Trophoblast cell (in vitro differentiated cells and primary cell): ENCODE data around the gene ATP6V0D1.

Experiments used
- DNase-seq, 2 donors: peaks; one replicate each; pipeline ENCODE4 v3.0.0-alpha.2; 2016
- H2AFZ ChIP-seq: 2 replicates; pipeline ENCODE4 v1.6.1; 2013; ENCODE audit warnings: low read length, moderate library complexity, mild to moderate bottlenecking; ENCODE audit not compliant: insufficient read depth, poor library complexity
- H2AK5ac ChIP-seq: 2 replicates; pipeline ENCODE4 v1.6.1; 2013; ENCODE audit warnings: mild to moderate bottlenecking, low read length
- H2BK120ac ChIP-seq: 2 replicates; pipeline ENCODE4 v1.6.1; 2013; ENCODE audit warnings: low read length, mild to moderate bottlenecking, moderate library complexity; ENCODE audit not compliant: insufficient read depth, poor library complexity
- H2BK12ac ChIP-seq: 2 replicates; pipeline ENCODE4 v1.6.1; 2013; ENCODE audit warnings: mild to moderate bottlenecking, low read length, moderate library complexity
- H2BK5ac ChIP-seq: 2 replicates; pipeline ENCODE4 v1.6.1; 2013; ENCODE audit warnings: low read length, low read depth, moderate library complexity, mild to moderate bottlenecking; ENCODE audit not compliant: poor library complexity
- H3K14ac ChIP-seq: 2 replicates; pipeline ENCODE4 v1.6.1; 2013; ENCODE audit warnings: mild to moderate bottlenecking, low read length
- H3K18ac ChIP-seq: 2 replicates; pipeline ENCODE4 v1.6.1; 2013; ENCODE audit warnings: mild to moderate bottlenecking, low read length
- H3K23ac ChIP-seq: 2 replicates; pipeline ENCODE4 v1.6.1; 2013; ENCODE audit warnings: low read length
- H3K27ac ChIP-seq: 2 replicates; pipeline ENCODE4 v1.5.1; 2013; ENCODE audit warnings: low read depth, mild to moderate bottlenecking, inconsistent platforms, low read length, moderate library complexity
- H3K27me3 ChIP-seq: 2 replicates; pipeline ENCODE4 v1.6.1; 2013; ENCODE audit warnings: inconsistent platforms, mild to moderate bottlenecking, low read length, moderate library complexity; ENCODE audit not compliant: insufficient read depth
- H3K36me3 ChIP-seq, 2 experiments: 1 replicate in 1 of 2; 2 replicates in 1 of 2; pipeline ENCODE4 v1.6.1; 2013; ENCODE audit warnings: low read length in 2 of 2, mild to moderate bottlenecking in 2 of 2, moderate library complexity in 1 of 2; ENCODE audit not compliant: insufficient read depth in 2 of 2, control insufficient read depth in 1 of 2
- H3K4ac ChIP-seq: 2 replicates; pipeline ENCODE4 v1.6.1; 2013; ENCODE audit warnings: low read depth, mild to moderate bottlenecking, low read length, moderate library complexity
- H3K4me1 ChIP-seq, 2 experiments: 1 replicate in 1 of 2; 2 replicates in 1 of 2; pipeline ENCODE4 v1.6.1; 2013; ENCODE audit warnings: low read length in 2 of 2, mild to moderate bottlenecking in 2 of 2, moderate library complexity in 1 of 2; ENCODE audit not compliant: insufficient read depth in 2 of 2, control insufficient read depth in 1 of 2
- H3K4me2 ChIP-seq: 2 replicates; pipeline ENCODE4 v1.6.1; 2013; ENCODE audit warnings: inconsistent platforms, mild to moderate bottlenecking, low read length, moderate library complexity
- H3K4me3 ChIP-seq: 2 replicates; pipeline ENCODE4 v1.5.1; 2013; ENCODE audit warnings: mild to moderate bottlenecking, low read depth, low read length, inconsistent platforms
- H3K79me1 ChIP-seq: one replicate; pipeline ENCODE4 v1.6.1; 2013; ENCODE audit warnings: low read length
- H3K79me2 ChIP-seq: 2 replicates; pipeline ENCODE4 v1.6.1; 2013; ENCODE audit warnings: low read length, mild to moderate bottlenecking; ENCODE audit not compliant: control insufficient read depth, insufficient read depth, poor library complexity
- H3K9ac ChIP-seq: 2 replicates; pipeline ENCODE4 v1.6.1; 2013; ENCODE audit warnings: mild to moderate bottlenecking, low read length
- H3K9me3 ChIP-seq: 2 replicates; pipeline ENCODE4 v1.6.1; 2013; ENCODE audit warnings: low read depth, mild to moderate bottlenecking, control low read depth, inconsistent platforms, low read length; ENCODE audit not compliant: insufficient read depth
- H4K12ac ChIP-seq: 2 replicates; pipeline ENCODE4 v1.6.1; 2013; ENCODE audit warnings: low read depth, mild to moderate bottlenecking, low read length, moderate library complexity
- H4K8ac ChIP-seq: 2 replicates; pipeline ENCODE4 v1.6.1; 2013; ENCODE audit warnings: low read depth, mild to moderate bottlenecking, low read length, moderate library complexity
- H4K91ac ChIP-seq: one replicate; pipeline ENCODE4 v1.6.1; 2013; ENCODE audit warnings: low read depth, mild to moderate bottlenecking, low read length, moderate library complexity
- WGBS: extraction: QIAGEN DNeasy Blood & Tissue Kit; methylation state at CpG from one replicate; pipeline ENCODE4 v1.1.7; 2013; ENCODE audit warnings: missing lambda C conversion rate; ENCODE audit not compliant: insufficient read length, insufficient coverage; ENCODE audit errors: extremely low coverage; 5-methylcytosine and 5-hydroxymethylcytosine counted together

The ATP6V0D1 gene

DNA sequence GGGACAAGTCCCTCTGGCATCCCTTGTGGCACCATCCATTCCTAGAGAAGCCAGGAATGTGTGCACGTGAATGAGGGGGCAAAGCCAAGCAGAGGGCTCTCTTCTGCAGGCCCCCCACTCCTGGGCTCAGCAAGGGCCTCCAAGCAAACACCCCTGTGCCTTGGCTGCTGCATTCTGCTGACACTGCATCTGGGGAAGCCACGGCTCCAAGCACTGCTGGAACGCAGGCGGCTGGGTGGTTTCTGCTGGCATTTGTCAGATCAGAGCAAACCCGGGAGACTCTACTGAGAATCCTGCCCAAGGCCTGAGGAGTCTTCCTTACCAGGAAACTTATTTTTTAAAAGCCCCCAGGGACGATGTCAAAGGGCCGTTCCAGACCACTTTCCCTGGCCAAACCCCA is 23.3 kb downstream of the ATP6V0D1 start:
- Histone ChIP-seq H3K9me3 (no peaks in the 10 kb centered on the region), H3K27ac (no peak overlapping the region), H2AFZ (no peak overlapping the region), H3K4me3 (no peak overlapping the region), H3K36me3 (peaks cover 26 to 30% of the 10 kb centered on the region in 2 experiments), H2BK12ac (no peak overlapping the region), H4K12ac (no peak overlapping the region), H3K14ac (no peak overlapping the region), H3K27me3 (no peaks in the 10 kb centered on the region), H2BK5ac (no peak overlapping the region), H3K18ac (no peak overlapping the region), H2AK5ac (no peak overlapping the region), H4K8ac (no peak overlapping the region), H2BK120ac (no peak overlapping the region), H3K4me2 (no peak overlapping the region), H3K4me1 (peaks cover 2 to 5% of the 10 kb centered on the region in 2 experiments), H3K23ac (no peak overlapping the region), H3K4ac (no peak overlapping the region), H3K79me1 (no peaks in the 10 kb centered on the region), H3K79me2 (no peaks in the 10 kb centered on the region), H3K9ac (no peak overlapping the region), H4K91ac (no peak overlapping the region)
- no CpG with 5 or more reads among the region's 7 CpGs for WGBS
- DNase-seq, result no peak

GRCh38 chr16:67456391-67457081 is 24.4 kb downstream of the ATP6V0D1 start:
- Histone ChIP-seq H4K91ac (no peak overlapping the region), H3K4me3 (no peak overlapping the region), H3K79me2 (no peaks in the 10 kb centered on the region), H3K23ac (no peak overlapping the region), H2BK12ac (no peak overlapping the region), H3K4me1 (peaks cover 2 to 5% of the 10 kb centered on the region in 2 experiments), H3K79me1 (no peaks in the 10 kb centered on the region), H2AK5ac (no peak overlapping the region), H3K9ac (no peak overlapping the region), H2AFZ (no peak overlapping the region), H2BK5ac (no peak overlapping the region), H3K4ac (no peak overlapping the region), H2BK120ac (no peak overlapping the region), H3K4me2 (no peak overlapping the region), H4K12ac (no peak overlapping the region), H3K27ac (no peak overlapping the region), H3K27me3 (no peaks in the 10 kb centered on the region), H3K9me3 (no peaks in the 10 kb centered on the region), H3K36me3 (peaks cover 29 to 35% of the 10 kb centered on the region in 2 experiments), H3K18ac (no peak overlapping the region), H4K8ac (no peak overlapping the region), H3K14ac (no peak overlapping the region)
- no peak for DNase-seq
- whole genome bisulfite sequencing, result no CpG with 5 or more reads among the region's 6 CpGs

DNA sequence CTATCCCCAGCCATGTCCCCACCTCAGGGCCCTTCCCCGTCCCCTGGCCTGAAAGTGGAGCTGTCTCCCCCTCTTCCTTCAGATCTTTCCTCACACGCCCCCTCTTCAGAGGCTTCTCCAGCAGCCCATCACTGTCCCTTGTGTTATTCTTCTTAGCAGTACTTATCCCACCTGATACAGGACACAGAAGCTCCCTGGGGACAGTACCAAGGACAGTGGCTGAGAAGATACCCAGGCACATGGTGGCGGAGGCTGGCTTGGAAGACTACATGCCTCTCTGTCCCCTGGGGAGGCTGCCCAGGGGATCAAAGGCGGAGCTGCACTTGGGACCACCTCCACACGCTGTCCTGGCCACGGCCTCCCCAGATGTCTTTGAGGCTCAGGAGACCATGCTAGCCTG is 26.1 kb downstream of the ATP6V0D1 start:
- no peak overlapping the region for H2BK12ac ChIP-seq
- no peaks in the 10 kb centered on the region for H3K79me1 ChIP-seq
- no peaks in the 10 kb centered on the region for H3K79me2 ChIP-seq
- H4K12ac ChIP-seq, result no peak overlapping the region
- no peak overlapping the region for H2BK5ac ChIP-seq
- H3K4me2 ChIP-seq, result no peak overlapping the region
- no peak overlapping the region for H2AK5ac ChIP-seq
- peaks cover 2 to 5% of the 10 kb centered on the region in 2 experiments for H3K4me1 ChIP-seq
- H3K27ac ChIP-seq, result no peak overlapping the region
- no peak overlapping the region for H4K91ac ChIP-seq
- H2AFZ ChIP-seq, result no peak overlapping the region
- DNase-seq, result no peak
- no peaks in the 10 kb centered on the region for H3K27me3 ChIP-seq
- H3K4me3 ChIP-seq, result no peak overlapping the region
- no peak overlapping the region for H4K8ac ChIP-seq
- WGBS, result no CpG with 5 or more reads among the region's 6 CpGs
- peaks cover 32 to 37% of the 10 kb centered on the region in 2 experiments for H3K36me3 ChIP-seq
- H3K18ac ChIP-seq, result no peak overlapping the region
- no peaks in the 10 kb centered on the region for H3K9me3 ChIP-seq
- no peak overlapping the region for H3K9ac ChIP-seq
- no peak overlapping the region for H2BK120ac ChIP-seq
- no peak overlapping the region for H3K23ac ChIP-seq
- no peak overlapping the region for H3K14ac ChIP-seq
- no peak overlapping the region for H3K4ac ChIP-seq

DNA sequence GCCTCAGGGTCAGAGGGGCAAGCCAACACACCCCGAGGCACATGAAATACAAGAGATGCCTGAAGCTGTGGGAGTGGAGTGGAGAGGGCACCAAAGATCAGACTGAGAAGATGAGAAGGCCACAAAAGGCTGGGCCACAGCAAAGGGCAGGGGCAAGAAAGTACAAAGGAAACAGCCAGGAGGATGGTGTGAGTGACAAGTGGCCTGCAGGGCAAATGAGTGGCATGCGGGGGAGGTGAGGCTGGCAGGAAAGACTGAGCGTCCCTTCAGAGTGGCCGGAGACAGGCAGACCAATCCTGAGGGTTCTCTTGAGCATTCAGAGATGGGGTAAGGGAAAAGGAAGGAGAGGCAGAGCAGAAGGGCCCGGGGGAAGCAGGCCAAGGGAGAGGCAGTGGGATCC is 26.9 kb downstream of the ATP6V0D1 start:
- Histone ChIP-seq H2BK5ac (no peak overlapping the region), H3K36me3 (peaks cover 32 to 35% of the 10 kb centered on the region in 2 experiments), H3K79me1 (no peaks in the 10 kb centered on the region), H4K91ac (no peak overlapping the region), H3K79me2 (no peaks in the 10 kb centered on the region), H3K4me2 (no peak overlapping the region), H2AK5ac (no peak overlapping the region), H2AFZ (no peak overlapping the region), H3K4me3 (no peak overlapping the region), H3K9me3 (no peaks in the 10 kb centered on the region), H3K4ac (no peak overlapping the region), H2BK12ac (no peak overlapping the region), H2BK120ac (no peak overlapping the region), H3K14ac (no peak overlapping the region), H3K27ac (no peak overlapping the region), H4K8ac (no peak overlapping the region), H3K4me1 (peaks cover 2 to 5% of the 10 kb centered on the region in 2 experiments), H3K23ac (no peak overlapping the region), H3K9ac (no peak overlapping the region), H3K27me3 (no peaks in the 10 kb centered on the region), H4K12ac (no peak overlapping the region), H3K18ac (no peak overlapping the region)
- no peak for DNase-seq
- no CpG with 5 or more reads among the region's 5 CpGs for WGBS
